ENCODE results near the gene PAGE3. TPM values are rescaled to one million over a fixed set of nuclear protein-coding genes. Genes with fewer than 3 reads are reported as not detected.

The PAGE3 gene
- total RNA-seq, 6 donors from 2014 or later, result not detected

- DNase-seq (no peak), ATAC-seq (ENCODE audit: low FRiP score in 2 of 2) (no peak)
- Histone ChIP-seq H3K4me1 (no peaks in the 10 kb centered on the region), H3K36me3 (no peaks in the 10 kb centered on the region), H3K27ac (no peak overlapping the region), H3K4me3 (no peak overlapping the region), H3K9me3 (no peaks in the 10 kb centered on the region), H3K27me3 (no peaks in the 10 kb centered on the region)
- TF ChIP-seq EP300 (IDR thresholded peaks at IDR 0.05) (no peak), POLR2A (IDR thresholded peaks at IDR 0.05) (no peak), CTCF (IDR thresholded peaks at IDR 0.05) (no peak), POLR2AphosphoS5 (IDR thresholded peaks at IDR 0.05) (no peak)
- WGBS, 2 donors, result 76 to 79% methylated on average over 9 to 13 of the region's 13 CpGs
Measured at GRCh38 chrX:55210931-55211677, 53.6 kb downstream of the PAGE3 start.

Other genes with a start within 250 kb of the PAGE3 start
- 1 to 10 TPM in 4 of 6 donors, under 1 TPM in 1, not detected in 1; 0.23 to 4.1 (median 2.6) TPM for gene ALAS2, start 233.9 kb downstream of the PAGE3 start, total RNA-seq
- not detected for gene PAGE2B, start 189.9 kb downstream of the PAGE3 start, total RNA-seq
- gene PAGE2, start 175.9 kb downstream of the PAGE3 start, total RNA-seq, result not detected
- under 1 TPM in 1 of 6 donors, not detected in 5; 0.43 TPM for gene PAGE5, start 44.6 kb downstream of the PAGE3 start, total RNA-seq
- gene MAGEH1, start 187.2 kb upstream of the PAGE3 start, total RNA-seq, result 10 to 100 TPM in 5 of 6 donors, 1 to 10 TPM in 1; 7.3 to 26.3 (median 25.6) TPM
- gene USP51, start 224.9 kb upstream of the PAGE3 start, total RNA-seq, result 1 to 10 TPM in 5 of 6 donors, under 1 TPM in 1; 0.55 to 4.4 (median 3.2) TPM

All from upper lobe of left lung (tissue), 6 donors.